VCaP (cell line): ENCODE results near the gene FICD.

Source experiments
- H3K27ac ChIP-seq: fragments of 450-650 bp; 2 replicates; pipeline ENCODE4 v1.5.1; 2017
- TF ChIP-seq, protein P1 (sequence below): fragments of 450-650 bp; conservative IDR thresholded peaks from 2 replicates; pipeline ENCODE4 v1.5.1; 2017; ENCODE audit warnings: mild to moderate bottlenecking, moderate library complexity

Gene FICD

GRCh38 chr12:108514973-108515814 lies at the start of gene FICD:
FICD (plus strand) TSS chr12:108515277; CDS start chr12:108516973, 1,696 bp downstream.
- H3K27ac ChIP-seq: peak within 1 kb of the TSS; percentile 70; the same call in 1 of the 2 replicates
- TF ChIP-seq, protein P1, sequence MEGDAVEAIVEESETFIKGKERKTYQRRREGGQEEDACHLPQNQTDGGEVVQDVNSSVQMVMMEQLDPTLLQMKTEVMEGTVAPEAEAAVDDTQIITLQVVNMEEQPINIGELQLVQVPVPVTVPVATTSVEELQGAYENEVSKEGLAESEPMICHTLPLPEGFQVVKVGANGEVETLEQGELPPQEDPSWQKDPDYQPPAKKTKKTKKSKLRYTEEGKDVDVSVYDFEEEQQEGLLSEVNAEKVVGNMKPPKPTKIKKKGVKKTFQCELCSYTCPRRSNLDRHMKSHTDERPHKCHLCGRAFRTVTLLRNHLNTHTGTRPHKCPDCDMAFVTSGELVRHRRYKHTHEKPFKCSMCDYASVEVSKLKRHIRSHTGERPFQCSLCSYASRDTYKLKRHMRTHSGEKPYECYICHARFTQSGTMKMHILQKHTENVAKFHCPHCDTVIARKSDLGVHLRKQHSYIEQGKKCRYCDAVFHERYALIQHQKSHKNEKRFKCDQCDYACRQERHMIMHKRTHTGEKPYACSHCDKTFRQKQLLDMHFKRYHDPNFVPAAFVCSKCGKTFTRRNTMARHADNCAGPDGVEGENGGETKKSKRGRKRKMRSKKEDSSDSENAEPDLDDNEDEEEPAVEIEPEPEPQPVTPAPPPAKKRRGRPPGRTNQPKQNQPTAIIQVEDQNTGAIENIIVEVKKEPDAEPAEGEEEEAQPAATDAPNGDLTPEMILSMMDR: no peak

- TF ChIP-seq, protein P1: no peak
- no peak overlapping the region for H3K27ac ChIP-seq
These were observed 49.7 kb upstream of the FICD start for GRCh38 chr12:108465417-108465816.

GRCh38 chr12:108468196-108468968 lies 46.7 kb upstream of the FICD start:
- H3K27ac ChIP-seq: no peak overlapping the region
- TF ChIP-seq, protein P1: no peak

DNA sequence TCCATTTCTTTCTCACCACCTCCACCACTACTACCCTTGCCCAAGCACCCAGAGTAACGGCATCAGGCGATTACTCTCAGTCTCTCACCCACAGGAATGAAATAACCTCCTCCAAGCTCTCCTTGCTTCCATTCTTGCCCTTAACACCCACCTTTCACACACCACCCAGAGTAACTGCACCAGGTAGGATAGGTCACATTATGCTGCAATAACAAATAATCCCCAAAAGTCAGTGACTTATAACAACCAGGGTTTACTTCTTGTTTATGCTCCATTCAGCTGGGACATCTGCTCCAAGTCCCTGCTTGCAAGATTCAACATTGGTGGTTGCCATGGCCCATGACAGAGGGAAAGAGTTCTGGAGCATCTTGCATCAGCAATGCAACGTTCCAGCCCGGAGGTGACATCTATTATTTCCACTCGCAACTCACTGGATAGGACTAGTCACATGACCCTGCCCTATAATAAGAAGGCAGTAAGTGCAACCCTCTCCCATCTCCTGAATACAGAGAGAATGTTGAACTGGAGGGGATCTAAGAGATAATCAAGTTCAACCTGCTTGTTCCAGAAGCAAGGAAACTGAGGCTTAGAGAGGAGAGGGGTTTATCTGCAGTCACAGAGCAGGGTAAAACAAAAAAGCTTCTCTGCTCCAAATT lies 41.5 kb upstream of the FICD start:
- TF ChIP-seq, protein P1: no peak
- no peak overlapping the region for H3K27ac ChIP-seq

DNA sequence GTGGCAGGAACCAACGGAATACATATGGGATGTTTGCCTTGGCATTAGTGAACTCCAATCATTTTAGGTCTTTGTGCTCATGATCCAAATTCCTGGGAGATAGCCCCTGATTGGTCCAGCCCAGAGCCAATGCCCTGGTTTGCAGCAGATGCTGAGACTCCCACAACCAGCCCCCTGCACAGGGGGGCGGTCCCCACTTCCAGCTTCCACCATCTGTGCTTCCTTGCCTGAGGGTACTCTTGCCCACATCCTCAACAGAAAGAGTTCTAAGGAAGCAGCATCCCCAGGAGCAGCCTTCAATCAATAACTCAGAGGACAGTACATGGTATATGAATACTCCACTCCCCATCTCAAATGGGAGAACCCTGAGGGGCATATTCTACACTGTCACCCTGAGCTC lies 39.7 kb upstream of the FICD start:
- TF ChIP-seq, protein P1: no peak

GRCh38 chr12:108477055-108477880 lies 37.8 kb upstream of the FICD start:
- peak overlapping the region; percentile 53 for H3K27ac ChIP-seq
- TF ChIP-seq, protein P1: no peak

More for the DNA sequence above, 39.7 kb upstream of the FICD start:
- H3K27ac ChIP-seq: no peak overlapping the region
